Measurements from ENCODE around the gene TMEM168. TPM values are rescaled to one million over a fixed set of nuclear protein-coding genes. Genes with fewer than 3 reads are reported as not detected.
"Not testable (repeated sequence)": the region's sequence is repeated elsewhere in the genome, so short reads cannot be mapped to it uniquely, and the experiment has no call there.

TMEM168 gene
- total RNA-seq: 30.2 TPM

GRCh38 chr7:112789817-112790585 lies at the start of gene TMEM168:
TSS of gene TMEM168 (minus strand) at chr7:112790393. CDS start at chr7:112784825, 5,568 bp downstream.
- Histone ChIP-seq H3K9me3 (no peaks in the 10 kb centered on the region), H3K27ac (peak within 1 kb of the TSS; percentile 88), H3K36me3 (no peaks in the 10 kb centered on the region), H3K4me1 (peaks cover 18% of the 10 kb centered on the region), H3K4me3 (peak within 1 kb of the TSS; percentile 78 to 79), H3K27me3 (no peaks in the 10 kb centered on the region)
- TF ChIP-seq POLR2AphosphoS5 (IDR thresholded peaks at IDR 0.05; ENCODE audit: insufficient read depth in 1 of 2, low read depth in 1 of 2) (peak in 1 of 2 donors; percentile 88), POLR2A (IDR thresholded peaks at IDR 0.05) (peak in 1 of 2 donors; percentile 17), CTCF (IDR thresholded peaks at IDR 0.05) (no peak)
- no peak for DNase-seq (ENCODE audit: extremely low spot score in 2 of 2)
- intact Hi-C loops (cut with DNase I): no loop called here

- H3K9me3 ChIP-seq; intact Hi-C loops (cut with DNase I); H3K36me3 ChIP-seq; H3K27ac ChIP-seq; H3K4me3 ChIP-seq; H3K27me3 ChIP-seq; H3K4me1 ChIP-seq; DNase-seq (ENCODE audit: extremely low spot score in 2 of 2): not testable (repeated sequence)
These were observed 45.7 kb upstream of the TMEM168 start for GRCh38 chr7:112835928-112836327.

GRCh38 chr7:112833082-112833481 lies 42.9 kb upstream of the TMEM168 start:
- Histone ChIP-seq H3K4me3 (no peak overlapping the region), H3K9me3 (no peaks in the 10 kb centered on the region), H3K27me3 (no peaks in the 10 kb centered on the region), H3K27ac (no peak overlapping the region), H3K36me3 (peaks cover 0 to 29% of the 10 kb centered on the region in 2 donors), H3K4me1 (no peaks in the 10 kb centered on the region)
- DNase-seq (ENCODE audit: extremely low spot score in 2 of 2): no peak
- no peak for TF ChIP-seq CTCF (IDR thresholded peaks at IDR 0.05)
- TF ChIP-seq POLR2AphosphoS5 (IDR thresholded peaks at IDR 0.05; ENCODE audit: insufficient read depth in 1 of 2, low read depth in 1 of 2): no peak
- TF ChIP-seq POLR2A (IDR thresholded peaks at IDR 0.05): no peak
- intact Hi-C loops (cut with DNase I): no loop called here

- Histone ChIP-seq H3K36me3 (peaks cover 0 to 29% of the 10 kb centered on the region in 2 donors), H3K4me1 (no peaks in the 10 kb centered on the region), H3K27ac (no peak overlapping the region), H3K9me3 (no peaks in the 10 kb centered on the region), H3K4me3 (no peak overlapping the region), H3K27me3 (no peaks in the 10 kb centered on the region)
- intact Hi-C loops (cut with DNase I): no loop called here
- TF ChIP-seq POLR2AphosphoS5 (IDR thresholded peaks at IDR 0.05; ENCODE audit: insufficient read depth in 1 of 2, low read depth in 1 of 2): no peak
- TF ChIP-seq CTCF (IDR thresholded peaks at IDR 0.05): no peak
- TF ChIP-seq POLR2A (IDR thresholded peaks at IDR 0.05): no peak
- DNase-seq (ENCODE audit: extremely low spot score in 2 of 2): no peak
These were observed 40.6 kb upstream of the TMEM168 start for GRCh38 chr7:112830769-112831168.

- DNase-seq (ENCODE audit: extremely low spot score in 2 of 2): no peak
- intact Hi-C loops (cut with DNase I): no loop called here
- peaks cover 0 to 29% of the 10 kb centered on the region in 2 donors for H3K36me3 ChIP-seq
- no peak overlapping the region for H3K4me3 ChIP-seq
- H3K27me3 ChIP-seq: no peaks in the 10 kb centered on the region
- no peak overlapping the region for H3K27ac ChIP-seq
- H3K9me3 ChIP-seq: no peaks in the 10 kb centered on the region
- H3K4me1 ChIP-seq: no peaks in the 10 kb centered on the region
- TF ChIP-seq CTCF (IDR thresholded peaks at IDR 0.05) (no peak), POLR2A (IDR thresholded peaks at IDR 0.05) (no peak), POLR2AphosphoS5 (IDR thresholded peaks at IDR 0.05; ENCODE audit: insufficient read depth in 1 of 2, low read depth in 1 of 2) (no peak)
These were observed 38.5 kb upstream of the TMEM168 start for GRCh38 chr7:112828696-112829095.

Data from vagina (tissue), 2 donors.